Right renal pelvis (tissue), 4 donors: ENCODE results near the gene KCNIP3. TPM values are rescaled to one million over a fixed set of nuclear protein-coding genes. Genes with fewer than 3 reads are reported as not detected.

ENCODE experiments used
- DNase-seq, 4 donors: peaks; one replicate each; pipeline ENCODE4 v3.0.0-alpha.2; 2013; ENCODE audit warnings: low read depth in 4 of 4, low spot score in 3 of 4, missing footprints in 1 of 4
- polyA plus RNA-seq, 4 donors: library from polyadenylated mRNA; unstranded; fragments of 120-200 nt; gene quantifications; one replicate each; pipeline ENCODE4 v1.2.1, GENCODE V29; 2013; ENCODE audit not compliant: insufficient read length in 4 of 4

Gene KCNIP3
- polyA plus RNA-seq, 4 donors = 14.6 to 16.8 (median 15.3) TPM

DNA sequence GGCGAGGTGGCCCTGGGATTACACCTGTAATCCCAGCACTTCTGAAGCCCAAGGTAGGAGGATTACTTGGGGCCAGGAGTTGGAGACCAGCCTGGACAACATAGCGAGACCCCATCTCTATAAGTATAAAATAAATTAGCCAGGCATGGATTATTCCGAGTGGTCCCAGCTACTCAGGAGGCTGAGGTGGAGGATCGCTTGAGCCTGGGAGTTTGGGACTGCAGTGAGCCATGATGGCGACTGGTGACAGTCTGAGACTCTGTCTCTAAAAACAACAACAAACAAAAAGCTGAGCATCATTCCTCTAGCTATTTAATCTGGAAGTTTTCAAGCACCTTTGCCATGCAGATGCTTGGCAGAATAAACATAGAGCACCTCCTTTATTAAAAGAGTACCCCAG is 83.6 kb downstream of the KCNIP3 start:
- DNase-seq = no peak

DNA sequence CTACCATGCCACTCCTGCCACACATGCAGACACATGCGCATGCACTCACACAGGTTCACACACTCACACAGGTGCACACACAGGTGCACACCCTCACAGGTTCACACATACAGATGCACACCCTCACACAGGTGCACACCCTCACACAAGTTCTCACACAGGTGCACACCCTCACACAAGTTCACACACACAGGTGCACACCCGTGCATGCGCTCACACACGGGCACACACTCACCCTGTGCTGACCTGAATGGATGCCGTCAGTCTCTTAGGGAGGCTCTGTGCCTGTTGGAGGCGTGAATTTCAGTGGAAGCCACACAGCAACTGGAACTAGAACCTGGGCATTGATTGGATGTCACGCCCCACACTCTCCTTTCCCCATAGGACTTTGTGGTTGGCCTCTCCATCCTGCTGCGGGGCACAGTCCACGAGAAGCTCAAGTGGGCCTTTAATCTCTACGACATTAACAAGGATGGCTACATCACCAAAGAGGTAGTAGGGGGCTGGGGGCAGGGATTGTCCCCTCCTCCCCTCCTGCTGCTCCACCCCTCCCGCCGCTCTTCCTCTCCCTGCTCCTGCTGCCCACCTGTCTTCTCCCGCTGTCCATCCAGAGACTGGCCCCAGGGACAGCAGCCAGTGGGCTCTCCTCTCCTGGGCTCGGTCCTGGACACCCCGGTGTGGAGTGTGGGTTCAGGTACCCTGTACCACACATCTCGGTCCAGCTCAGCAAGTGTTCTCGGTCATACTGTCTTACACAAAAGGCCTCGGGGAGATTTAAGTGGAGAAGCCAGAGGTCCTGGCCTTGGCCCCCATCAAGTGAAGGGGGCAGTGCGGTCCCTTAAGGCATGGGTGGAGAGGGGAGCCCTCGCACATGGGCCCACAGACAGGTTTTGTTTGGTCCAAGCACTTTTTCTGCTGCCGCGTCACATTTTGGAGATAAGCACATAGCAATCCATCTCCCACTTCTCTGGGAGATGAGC is 84.4 kb downstream of the KCNIP3 start:
- no peak for DNase-seq

DNA sequence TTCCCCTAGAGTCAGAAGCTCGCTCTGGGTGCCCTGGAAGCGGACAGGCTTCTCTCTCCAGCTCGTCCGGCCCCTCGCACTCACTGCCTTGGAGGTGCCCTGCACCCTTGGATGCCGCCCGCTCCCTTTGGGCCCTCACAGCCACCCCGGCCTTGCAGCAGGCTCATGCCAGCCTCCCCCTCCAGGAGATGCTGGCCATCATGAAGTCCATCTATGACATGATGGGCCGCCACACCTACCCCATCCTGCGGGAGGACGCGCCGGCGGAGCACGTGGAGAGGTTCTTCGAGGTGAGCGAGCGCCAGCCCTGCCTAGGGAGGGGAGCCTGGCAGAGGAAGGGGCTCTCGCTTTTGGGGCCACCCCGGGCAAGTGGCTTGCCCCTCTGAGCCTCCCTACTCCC is 85.0 kb downstream of the KCNIP3 start:
- DNase-seq = no peak

DNA sequence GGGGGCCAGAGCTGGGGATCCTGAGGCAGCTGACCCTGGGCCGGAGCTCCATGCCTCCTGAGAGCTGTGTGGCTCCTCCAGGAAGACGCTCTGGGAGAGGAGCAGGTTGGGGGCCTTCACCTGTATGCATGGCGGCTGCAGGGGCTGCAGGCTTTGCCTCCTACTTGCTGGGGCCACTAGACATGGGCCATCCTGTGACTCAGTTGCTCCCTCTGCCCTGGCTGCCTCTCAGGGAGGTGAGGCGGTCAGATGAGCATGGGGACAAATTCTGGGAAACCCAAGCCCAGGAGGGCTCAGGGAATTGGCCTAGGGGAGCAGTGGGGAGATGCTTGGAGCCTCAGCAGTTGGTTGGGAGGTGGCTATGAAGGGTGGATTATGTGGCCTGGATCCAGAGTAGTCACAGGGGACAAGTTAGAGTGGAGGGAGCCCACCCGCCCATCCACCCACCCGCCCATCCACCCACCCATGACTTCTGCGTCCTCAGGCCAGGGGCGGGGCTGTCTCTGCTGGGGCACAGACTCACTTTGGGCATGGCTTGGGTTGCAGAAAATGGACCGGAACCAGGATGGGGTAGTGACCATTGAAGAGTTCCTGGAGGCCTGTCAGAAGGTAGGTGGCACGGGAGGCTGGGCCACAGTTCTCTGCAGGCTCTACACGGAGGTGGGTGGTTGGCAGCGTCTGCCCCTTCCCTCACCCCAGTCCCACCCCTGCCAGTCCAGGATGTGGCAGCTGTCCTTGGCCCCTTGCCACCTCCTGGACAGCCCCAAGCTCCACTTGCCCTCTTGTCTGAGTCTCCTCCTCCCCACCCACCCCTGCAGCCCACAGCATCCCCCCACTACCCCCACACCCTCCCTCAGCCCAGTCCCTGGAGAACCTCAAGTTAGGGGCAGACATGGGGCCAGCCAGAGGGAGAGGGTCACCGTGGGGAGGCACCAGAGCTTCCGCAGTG is 85.8 kb downstream of the KCNIP3 start:
- no peak for DNase-seq

DNA sequence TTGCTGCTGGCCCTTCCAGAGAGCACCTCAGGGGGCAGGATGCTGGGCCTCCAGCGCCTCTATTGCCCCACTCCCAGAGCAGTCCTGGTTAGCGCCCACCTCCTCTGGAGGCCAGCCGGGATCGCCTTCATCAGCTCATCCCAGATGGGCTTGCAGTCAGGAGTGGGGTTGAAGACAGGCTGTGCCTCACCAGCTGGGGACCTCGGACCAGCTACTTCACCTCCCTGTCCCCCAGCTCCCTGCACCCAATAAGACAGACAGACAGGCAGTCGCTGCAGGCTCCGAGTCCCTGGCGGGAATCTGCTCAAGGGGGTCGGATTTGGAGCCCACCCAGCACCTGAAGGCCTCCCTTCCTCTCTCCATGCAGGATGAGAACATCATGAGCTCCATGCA is 86.5 kb downstream of the KCNIP3 start:
- no peak for DNase-seq

DNA sequence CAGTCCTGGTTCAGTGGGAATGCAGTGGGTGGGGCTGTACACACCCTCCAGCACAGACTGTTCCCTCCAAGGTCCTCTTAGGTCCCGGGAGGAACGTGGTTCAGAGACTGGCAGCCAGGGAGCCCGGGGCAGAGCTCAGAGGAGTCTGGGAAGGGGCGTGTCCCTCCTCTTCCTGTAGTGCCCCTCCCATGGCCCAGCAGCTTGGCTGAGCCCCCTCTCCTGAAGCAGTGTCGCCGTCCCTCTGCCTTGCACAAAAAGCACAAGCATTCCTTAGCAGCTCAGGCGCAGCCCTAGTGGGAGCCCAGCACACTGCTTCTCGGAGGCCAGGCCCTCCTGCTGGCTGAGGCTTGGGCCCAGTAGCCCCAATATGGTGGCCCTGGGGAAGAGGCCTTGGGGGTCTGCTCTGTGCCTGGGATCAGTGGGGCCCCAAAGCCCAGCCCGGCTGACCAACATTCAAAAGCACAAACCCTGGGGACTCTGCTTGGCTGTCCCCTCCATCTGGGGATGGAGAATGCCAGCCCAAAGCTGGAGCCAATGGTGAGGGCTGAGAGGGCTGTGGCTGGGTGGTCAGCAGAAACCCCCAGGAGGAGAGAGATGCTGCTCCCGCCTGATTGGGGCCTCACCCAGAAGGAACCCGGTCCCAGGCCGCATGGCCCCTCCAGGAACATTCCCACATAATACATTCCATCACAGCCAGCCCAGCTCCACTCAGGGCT is 87.9 kb downstream of the KCNIP3 start:
- no peak for DNase-seq

DNA sequence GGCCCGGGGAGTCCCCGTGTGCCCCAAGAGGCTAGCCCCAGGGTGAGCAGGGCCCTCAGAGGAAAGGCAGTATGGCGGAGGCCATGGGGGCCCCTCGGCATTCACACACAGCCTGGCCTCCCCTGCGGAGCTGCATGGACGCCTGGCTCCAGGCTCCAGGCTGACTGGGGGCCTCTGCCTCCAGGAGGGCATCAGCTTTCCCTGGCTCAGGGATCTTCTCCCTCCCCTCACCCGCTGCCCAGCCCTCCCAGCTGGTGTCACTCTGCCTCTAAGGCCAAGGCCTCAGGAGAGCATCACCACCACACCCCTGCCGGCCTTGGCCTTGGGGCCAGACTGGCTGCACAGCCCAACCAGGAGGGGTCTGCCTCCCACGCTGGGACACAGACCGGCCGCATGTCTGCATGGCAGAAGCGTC is 88.4 kb downstream of the KCNIP3 start:
- no peak for DNase-seq

DNA sequence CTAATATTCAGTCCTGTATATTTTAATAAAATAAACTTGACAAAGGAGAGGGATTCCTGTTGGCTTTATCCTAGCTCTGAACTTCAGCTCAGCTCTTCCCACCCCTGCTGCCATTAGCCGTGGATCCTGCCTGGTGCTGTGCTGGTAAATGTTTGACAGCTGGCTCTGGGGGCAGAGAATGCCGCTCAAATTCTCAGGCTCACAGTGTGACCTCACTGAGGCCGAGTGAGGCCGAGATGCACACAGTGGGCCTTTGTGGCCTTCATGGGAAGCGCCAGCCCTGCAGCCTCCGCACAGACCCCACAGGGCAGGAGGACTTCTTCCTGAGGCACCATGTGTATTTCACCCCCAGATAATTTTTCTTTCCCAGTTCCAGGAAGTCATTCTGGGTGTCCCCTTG is 88.9 kb downstream of the KCNIP3 start:
- no peak for DNase-seq

DNA sequence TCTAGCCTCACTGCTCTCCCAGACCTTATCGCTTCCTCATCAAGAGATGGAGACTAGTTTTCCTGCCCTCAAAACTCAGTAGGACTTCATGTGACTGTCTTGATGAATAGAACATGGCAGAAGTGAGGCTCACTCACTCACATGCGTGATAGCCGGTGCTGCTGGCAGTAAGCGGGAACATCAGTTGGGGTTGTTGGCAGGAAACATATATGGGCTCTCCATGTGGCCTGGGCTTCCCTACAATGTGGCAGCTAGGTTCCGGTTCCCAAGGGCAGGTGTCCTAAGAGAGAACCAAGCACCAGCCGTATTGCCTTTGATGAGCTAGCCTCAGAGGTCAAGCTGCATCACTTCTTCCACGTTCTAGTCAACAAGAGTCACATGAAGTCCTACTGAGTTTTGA is 90.2 kb downstream of the KCNIP3 start:
- no peak for DNase-seq

DNA sequence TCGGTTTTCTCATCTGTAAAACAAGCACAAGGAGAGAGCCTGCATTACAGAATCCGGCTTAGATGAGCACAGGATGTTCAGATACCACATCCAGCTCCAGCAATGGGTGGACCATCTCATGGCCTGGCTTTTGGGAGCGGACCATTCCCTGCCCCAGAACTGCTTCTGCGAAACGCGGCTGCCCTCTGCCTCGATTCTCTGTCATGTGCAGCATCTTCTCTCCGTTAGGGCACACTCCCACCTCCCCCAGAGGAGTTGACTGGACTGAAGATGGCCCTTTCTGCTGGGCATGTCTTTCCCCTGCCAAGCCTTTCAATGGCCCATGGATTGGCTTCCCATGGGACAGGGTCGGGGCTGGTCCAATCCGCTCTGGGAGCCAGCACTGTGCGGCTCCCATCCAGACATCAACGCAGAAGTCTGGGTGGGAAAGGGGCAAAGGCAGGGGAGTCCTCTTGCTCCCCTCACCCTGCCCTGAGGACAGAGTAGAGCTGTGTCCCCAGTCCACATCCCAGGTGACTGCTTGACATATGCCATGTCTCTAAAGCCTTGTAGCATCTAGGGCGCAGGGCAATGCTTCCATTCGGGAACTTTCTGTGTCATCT is 91.0 kb downstream of the KCNIP3 start:
- no peak for DNase-seq

DNA sequence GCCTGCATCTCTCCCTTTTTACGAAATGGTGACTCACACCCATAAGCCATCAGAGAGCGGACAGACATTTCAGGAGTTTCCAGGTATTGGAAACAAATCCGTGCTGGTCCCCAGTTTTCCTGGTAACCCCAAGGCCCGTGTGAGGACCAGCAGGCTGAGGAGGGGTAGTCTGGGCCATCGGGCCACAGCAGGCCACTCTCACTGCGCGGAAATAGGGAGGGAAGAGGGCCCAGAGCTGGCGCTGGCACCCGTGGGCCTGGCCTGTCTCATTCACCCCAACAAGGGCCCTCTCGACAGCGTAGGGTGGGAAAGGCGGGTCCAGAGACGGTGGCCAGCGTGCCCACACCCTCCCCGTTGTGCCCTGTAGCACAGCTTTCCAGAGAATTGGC is 91.7 kb downstream of the KCNIP3 start:
- no peak for DNase-seq

DNA sequence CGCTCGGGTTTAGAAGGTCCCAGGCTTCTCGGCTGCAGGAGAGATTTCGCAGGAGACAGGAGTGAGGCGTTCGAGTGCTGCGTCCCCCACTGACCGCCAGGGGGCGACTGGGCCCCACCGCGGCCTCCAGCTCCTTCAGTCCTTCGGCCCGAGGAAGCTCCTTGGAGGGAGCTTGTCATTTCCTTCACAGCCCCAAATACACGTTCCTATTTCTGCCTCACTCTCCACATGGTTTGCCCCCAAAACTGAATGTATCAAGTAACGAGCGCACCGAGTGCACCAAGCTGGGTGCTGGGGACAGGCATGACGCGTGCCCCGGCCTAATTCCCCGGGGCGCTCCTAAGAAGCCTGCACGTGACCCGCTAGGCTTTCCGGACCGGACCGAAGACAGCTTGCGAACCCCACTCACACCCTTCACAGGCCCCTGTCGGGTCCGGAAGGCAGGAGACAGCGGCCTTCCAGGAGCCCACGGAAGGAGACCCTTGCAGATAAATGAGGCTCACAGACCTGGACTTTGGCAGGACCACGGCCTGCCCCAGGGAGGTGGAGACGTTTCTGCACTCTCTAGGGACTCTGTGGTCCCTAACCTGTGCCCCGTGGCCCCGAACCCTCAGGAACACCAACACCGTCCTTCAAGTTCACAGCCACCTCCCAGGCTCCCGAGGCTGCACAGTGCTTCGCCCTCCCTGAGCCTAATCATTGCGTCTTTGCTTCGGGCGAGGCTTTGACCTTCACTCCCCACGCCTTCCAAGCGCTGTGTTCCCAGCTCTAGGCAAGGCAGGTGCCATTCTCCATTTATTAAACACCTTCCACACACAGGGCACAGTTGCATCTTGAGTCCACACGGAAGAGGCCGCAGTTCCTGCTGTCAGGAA is 92.3 kb downstream of the KCNIP3 start:
- no peak for DNase-seq

DNA sequence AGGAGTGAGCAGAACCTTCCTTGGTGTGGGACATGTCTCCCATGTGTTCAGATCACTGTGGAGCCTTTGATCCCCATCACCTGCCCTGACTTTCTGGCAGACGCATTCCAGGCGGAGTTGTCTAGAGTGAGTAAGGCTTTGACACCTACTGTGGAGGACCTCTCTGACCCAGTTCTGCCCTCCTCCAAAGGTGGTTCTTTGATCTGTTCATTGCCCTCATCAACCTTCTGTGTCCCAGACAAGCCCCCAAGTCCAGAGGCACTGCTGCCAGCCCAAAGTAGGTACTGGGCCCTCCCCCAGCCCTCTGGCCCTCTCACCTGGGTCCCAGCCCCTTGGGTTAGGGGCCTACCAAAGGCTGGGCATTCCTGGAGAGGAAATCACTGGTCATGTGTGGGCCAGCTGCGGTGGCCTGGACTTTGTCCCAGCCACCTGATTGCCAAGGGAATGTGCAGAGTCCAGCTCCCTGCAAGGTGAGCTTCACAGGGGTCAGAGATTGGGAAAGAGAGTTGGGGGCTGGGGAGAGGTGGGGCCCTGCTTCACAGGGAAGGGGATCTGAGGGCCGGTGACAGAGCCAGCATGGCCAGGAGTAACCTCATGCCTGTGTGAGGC is 93.2 kb downstream of the KCNIP3 start:
- no peak for DNase-seq

DNA sequence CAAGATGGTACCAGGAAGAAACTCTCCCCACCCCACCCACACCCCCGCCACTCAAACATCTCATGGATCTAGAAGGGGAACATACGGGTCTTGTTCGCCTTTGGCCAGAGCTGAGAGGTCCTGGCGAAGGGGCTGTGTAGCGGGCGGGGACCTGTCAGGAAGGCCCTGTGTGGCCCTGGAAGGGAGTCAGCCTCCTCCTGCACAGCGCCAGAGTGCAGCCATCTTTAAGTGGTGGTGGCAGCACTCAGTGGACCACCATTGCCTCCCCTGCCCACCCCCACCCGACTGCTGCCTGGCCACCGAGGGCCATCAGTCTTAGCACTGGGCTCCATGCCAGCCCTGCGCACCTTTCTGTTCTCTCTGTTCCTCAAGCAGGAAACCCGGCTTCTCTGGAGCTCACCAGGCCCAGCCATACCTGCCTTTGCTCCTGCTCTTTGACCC is 93.8 kb downstream of the KCNIP3 start:
- no peak for DNase-seq

DNA sequence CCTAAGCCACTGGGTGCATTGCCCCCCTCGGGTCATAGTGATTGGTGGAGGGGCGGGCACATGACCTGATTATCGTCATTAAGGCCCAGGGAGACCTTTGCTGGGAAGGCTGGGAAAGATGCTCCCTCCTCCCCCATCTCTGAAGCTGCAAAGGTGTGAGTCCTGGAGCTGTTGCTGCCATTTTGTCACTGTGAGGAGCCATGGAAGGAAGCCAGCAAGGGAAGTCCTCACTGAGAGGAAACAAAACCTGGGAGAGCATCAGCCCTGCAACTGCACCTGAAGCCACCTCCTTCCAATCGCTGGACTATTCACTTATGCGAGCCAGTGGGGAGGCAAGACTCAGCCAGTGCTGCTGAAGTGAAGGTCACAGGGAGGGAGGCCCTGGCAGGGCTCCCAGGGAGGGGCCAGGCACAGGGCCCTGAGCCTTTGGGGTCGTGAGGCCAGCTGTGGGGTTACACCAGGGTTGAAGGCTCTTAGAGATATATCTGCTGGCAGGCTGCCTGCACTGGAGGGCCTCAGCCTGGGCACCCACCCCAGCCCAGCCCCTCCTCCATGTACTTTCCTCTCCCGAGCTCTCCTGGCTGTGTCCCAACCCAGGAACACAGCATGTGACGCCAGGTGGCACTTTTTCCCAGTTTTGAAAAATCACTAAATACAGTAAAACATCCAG is 94.6 kb downstream of the KCNIP3 start:
- DNase-seq = no peak

DNA sequence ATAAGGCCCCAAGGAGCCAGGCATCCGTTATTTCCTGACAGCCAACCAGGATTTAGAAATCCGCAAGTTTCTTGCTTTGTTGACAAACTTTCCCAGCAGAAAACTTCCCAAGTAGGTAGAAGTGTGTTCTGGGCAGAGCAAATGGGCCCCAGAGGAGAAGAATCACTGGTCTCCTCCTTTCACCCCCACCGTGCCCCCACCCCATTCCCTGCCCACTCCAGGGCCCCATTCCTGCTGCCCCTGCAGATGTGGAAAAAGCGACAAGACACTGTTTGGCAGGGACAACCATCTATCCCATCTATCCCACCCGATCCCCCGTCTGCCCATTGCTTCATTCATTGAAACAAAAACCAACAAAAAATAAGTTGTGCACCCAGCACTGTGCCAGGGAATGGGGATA is 95.2 kb downstream of the KCNIP3 start:
- DNase-seq = no peak

DNA sequence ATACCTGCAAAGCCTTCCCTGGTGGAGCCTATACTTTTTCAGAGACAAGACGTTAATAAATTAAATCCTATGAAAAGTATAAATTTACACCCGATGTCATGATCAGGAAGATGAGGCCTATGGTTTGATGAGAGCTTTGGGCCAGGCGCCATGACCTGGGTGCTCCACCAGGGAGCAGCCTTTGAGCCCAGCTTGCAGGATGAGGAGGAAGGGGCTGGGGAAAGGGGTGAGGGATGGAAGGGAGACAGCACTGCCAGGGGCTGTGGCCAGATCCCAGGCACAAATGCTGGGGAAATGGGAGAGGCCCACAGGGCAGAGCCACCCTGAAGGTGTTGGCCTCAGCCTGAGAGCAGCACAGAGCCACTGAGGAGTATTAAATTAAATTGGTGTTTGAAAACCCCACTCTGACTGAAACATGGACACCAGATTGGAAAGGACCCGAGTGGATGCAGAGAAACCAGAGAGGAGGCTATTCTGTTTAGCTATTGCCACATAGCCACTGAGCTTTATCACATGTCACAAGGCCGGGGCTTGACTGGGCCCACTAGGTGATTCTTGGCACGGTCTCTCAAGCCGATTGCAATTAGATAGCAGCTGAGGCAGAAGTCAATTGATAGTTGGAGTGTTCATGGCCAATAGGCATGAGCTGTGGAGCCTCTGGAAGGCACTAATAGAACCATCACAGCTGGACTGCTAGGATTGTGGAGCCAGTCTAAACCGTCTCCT is 95.7 kb downstream of the KCNIP3 start:
- no peak for DNase-seq

DNA sequence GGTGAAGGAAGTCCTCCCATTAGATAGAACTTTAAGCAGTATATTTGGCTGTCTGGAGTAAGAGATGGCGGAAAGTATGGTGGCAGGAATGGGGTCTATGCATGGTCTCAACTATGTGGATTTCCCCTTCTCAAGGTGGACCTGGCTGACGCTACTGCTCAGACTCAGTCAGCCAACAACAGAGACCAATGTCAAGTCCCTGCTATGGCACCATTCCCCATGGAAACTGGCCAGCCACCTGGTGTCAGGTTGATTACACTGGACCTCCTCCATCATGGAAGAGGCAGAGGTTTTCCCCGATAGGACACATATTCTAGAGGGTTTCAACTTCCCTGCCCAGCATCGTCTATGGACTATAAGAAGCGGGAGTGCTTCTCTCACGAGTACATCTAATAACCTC is 96.8 kb downstream of the KCNIP3 start:
- no peak for DNase-seq
